ENCODE measurements around the gene SUN5.

DNA sequence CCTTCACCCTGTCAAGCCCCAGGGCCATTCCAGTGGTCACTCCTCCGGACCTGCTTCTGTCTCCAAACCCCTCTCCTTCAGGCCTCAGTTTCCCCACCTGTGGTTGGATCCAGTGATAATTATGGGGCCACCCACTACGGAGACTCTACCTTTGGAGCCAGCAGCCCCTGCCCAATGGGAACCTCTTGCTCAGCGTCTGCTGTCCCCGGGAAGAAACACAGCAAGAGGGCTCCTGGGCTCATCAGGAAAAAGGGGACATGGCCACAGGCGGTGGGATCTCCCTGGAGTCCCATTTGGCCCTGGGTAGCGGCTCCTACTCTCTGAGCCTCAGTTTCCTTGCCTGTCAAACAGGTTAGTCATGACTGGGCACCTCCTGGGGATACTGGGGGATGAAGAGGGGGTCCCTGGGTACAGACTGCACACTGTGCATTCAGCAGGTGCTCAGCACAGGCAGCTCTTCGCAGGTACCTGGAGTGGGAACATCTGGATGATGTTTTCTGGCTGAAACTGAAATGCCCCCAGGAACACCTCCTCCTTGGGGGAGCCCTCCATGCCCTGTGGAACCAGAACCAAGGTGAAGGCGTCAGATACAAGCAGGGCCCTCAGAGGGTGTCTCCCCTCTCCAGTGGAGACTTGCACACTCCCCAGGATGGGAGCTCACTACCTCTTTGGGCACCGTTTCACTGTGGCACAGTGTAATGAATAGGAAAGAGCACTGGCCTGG is 19.4 kb downstream of the SUN5 start:
- TF ChIP-seq TCF12 (IDR thresholded peaks at IDR 0.05; ENCODE audit: low read depth): no peak
- TF ChIP-seq TAF1 (IDR thresholded peaks at IDR 0.05; ENCODE audit: low read depth): no peak

Measured in Ishikawa (cell line).